Fibroblast of mammary gland (primary cell): ENCODE results near the gene ASPG.

Source experiments
- DNase-seq: peaks from one replicate; pipeline ENCODE4 v3.0.0-alpha.2; 2010; ENCODE audit warnings: low read depth
- H3K4me3 ChIP-seq: 2 replicates; pipeline ENCODE4 v1.5.1; 2011; ENCODE audit warnings: low read depth, mild to moderate bottlenecking, low read length, moderate library complexity; ENCODE audit not compliant: control insufficient read depth
- CTCF ChIP-seq: conservative IDR thresholded peaks from 2 replicates; pipeline ENCODE4 v1.5.1; 2011; ENCODE audit warnings: low read depth, low read length, inconsistent platforms; ENCODE audit not compliant: control insufficient read depth, insufficient read depth

The ASPG gene

GRCh38 chr14:104107611-104108569, 22.4 kb downstream of the ASPG start:
- DNase-seq, result peak; percentile 18
- TF ChIP-seq CTCF, result no peak
- H3K4me3 ChIP-seq, result no peak overlapping the region

DNA sequence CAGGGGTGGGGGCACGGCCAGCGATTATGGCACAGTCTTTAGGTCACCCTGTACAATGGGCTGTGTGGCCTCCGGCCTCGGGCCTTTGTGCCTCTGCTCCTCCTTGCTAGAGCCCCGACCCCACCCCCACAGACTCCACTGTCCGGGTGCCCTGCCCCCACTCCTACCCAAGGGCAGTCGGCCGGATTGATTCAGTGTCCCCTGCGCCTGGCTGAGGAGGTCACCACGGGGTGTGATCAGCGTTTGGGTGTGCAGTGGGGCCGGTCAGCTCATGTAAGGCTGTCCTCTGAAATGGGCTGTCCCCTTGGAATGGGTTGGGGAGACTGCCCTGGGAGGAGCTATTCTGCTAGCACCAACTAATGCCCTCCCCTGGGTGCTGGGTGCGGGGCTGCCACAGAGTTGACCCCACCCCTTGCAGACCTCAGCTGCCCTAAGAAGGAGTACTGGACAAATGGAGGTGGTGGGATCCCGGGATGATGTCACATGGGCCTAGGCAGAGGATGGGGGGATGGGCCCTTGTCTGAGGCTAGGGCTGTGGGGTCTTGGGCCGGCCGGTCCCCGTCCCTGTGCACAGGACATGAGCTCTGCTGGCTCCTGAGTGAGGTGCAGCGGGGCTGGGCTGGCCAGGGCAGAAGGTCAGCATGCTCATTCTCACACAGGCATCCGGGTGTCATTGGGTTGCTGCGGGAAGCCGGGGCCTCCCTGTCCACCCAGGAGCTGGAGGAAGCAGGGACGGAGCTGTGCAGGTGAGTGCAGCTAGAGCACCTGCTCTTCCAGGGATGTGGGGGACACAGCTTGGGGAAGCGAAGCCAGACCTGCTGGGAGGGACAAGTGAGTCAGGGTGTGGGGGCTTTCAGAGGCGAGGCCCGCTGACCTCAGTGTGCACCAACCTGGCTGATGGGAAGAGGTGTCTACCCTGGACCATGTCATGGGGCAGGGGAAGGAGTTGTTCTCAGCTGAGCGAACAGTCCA, 23.4 kb downstream of the ASPG start:
- no peak for TF ChIP-seq CTCF
- no peak for DNase-seq
- H3K4me3 ChIP-seq, result no peak overlapping the region

DNA sequence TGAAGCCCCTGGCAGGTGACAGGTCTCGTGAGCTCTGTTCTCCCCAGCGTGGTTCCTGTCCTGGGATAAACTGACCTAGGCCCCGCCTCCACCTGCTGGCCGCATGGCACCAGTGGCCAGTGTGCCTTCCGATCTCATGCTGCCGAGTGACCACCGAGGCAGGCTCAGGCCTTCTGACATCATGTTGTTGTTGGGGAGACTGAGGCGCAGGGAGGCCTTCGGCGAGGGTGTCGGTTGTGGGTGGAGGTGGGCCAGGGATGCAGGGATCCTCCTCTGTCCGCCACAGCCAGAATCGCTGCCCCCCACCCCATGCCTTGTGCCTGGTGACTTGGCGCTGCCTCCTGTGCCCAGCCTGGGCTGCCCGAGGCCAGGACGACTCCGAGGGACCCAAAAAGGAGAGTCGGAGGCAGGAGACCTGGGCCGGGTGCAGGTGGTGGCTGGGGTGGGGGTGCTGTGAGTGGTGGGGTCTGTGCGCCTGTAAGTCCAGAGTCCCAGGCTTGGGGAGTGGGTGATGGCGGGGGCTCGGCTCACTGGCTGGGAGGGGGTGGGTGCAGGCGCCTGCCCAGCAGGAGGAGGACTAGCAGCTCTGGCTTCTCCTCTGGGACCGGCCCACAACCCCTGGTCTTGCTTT, 24.3 kb downstream of the ASPG start:
- H3K4me3 ChIP-seq, result no peak overlapping the region
- no peak for TF ChIP-seq CTCF
- DNase-seq, result no peak

DNA sequence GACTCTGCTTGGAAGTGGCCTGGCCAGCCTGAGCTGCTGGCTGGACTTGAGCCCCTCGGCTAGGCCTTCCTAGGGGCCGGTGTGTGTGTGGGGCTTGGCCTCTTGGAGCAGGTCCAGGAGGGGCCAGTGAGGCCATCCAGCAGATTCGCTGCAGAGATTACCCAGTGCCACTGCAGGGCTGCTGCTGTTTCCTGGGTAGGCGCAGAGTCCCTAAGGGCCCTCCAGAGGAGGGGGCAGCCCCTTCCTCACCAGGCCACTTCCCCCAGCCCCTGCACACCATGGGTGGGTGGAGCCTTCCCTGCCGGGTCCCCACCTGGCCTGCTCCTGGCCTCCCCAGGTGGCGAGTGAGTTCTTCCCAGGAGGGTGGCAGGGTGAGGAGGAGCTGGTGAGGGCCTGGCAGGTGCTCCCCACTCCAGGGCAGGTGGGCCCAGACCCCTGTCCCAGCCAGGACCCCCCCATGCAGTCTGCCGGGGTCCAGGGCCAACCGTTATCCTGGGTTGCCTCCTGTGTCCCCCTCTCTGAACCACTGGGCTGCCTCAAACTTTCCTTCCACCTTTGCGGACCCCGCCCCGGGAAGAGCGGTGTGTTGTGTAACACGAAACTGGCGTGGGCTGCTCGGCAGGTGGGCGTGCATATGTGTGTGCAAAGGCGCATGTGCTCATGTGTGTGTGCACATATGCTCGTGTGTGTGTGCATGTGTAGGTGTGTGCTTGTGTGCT, 25.1 kb downstream of the ASPG start:
- DNase-seq, result no peak
- TF ChIP-seq CTCF, result no peak
- no peak overlapping the region for H3K4me3 ChIP-seq

GRCh38 chr14:104111301-104112112, 26.0 kb downstream of the ASPG start:
- no peak for DNase-seq
- H3K4me3 ChIP-seq, result no peak overlapping the region
- TF ChIP-seq CTCF, result no peak

GRCh38 chr14:104112113-104112505, 26.6 kb downstream of the ASPG start:
- DNase-seq, result no peak
- no peak overlapping the region for H3K4me3 ChIP-seq
- no peak for TF ChIP-seq CTCF
